Liver (tissue), 4 donors: Measurements from ENCODE around the gene KIF3B. TPM values are rescaled to one million over a fixed set of nuclear protein-coding genes. Genes with fewer than 3 reads are reported as not detected.

Experiments used
- polyA plus RNA-seq, 2 donors: library from polyadenylated mRNA; stranded (reverse) in 1 of 2; unstranded in 1 of 2; fragments of 200-250 nt in 1 of 2; fragments of >200 nt in 1 of 2; fragmentation: Nextera tagmentation in 1 of 2; extraction: Ambion mirVana in 1 of 2; gene quantifications; one replicate each; pipeline versions ENCODE4 v1.2.1 to v1.2.3, GENCODE V29; 2013 to 2015
- total RNA-seq, 2 donors: library from RNA; depleted of rRNA; stranded (reverse); fragments of >200 nt; gene quantifications; one replicate each; pipeline ENCODE4 v1.2.3, GENCODE V29; 2014
- donor health status: healthy.
- donor health status: healthy.
- donor health status: healthy.

KIF3B gene
- total and polyA plus RNA-seq, 4 donors: 8.3 to 24.2 (median 12.9) TPM

Other genes starting within 250 kb of the KIF3B start
- gene HCK, start 225.4 kb upstream of the KIF3B start, total RNA-seq: 10 to 100 TPM; 12.8 to 20.6 TPM
- 1 to 10 TPM; 1.8 to 7.7 TPM for gene HCK, start 225.4 kb upstream of the KIF3B start, polyA plus RNA-seq
- 10 to 100 TPM; 20.7 to 23.8 TPM for gene TM9SF4, start 167.9 kb upstream of the KIF3B start, total RNA-seq
- 10 to 100 TPM; 15.9 to 26.2 TPM for gene TM9SF4, start 167.9 kb upstream of the KIF3B start, polyA plus RNA-seq
- 1 to 10 TPM; 1.8 to 7.2 TPM for gene PLAGL2, start 69.9 kb upstream of the KIF3B start, total RNA-seq
- gene PLAGL2, start 69.9 kb upstream of the KIF3B start, polyA plus RNA-seq: 1 to 10 TPM; 1.3 to 1.5 TPM
- 10 to 100 TPM; 25.7 to 43.3 TPM for gene POFUT1, start 69.8 kb upstream of the KIF3B start, total RNA-seq
- 10 to 100 TPM; 14.6 to 23.8 TPM for gene POFUT1, start 69.8 kb upstream of the KIF3B start, polyA plus RNA-seq
- gene ASXL1, start 80.7 kb downstream of the KIF3B start, total RNA-seq: 10 to 100 TPM; 31.2 to 61.3 TPM
- gene ASXL1, start 80.7 kb downstream of the KIF3B start, polyA plus RNA-seq: 10 to 100 TPM; 13.4 to 17.8 TPM